SK-N-SH (cell line): ENCODE measurements around the gene PPM1L. TPM values are rescaled to one million over a fixed set of nuclear protein-coding genes. Genes with fewer than 3 reads are reported as not detected.

ENCODE experiments used
- CTCF ChIA-PET: fragments of 300-600, 350-600 bp; formaldehyde crosslinking; extraction: SDS; loops from one replicate; lab custom pipeline; 2021; lab: Yijun Ruan, JAX
- POLR2A ChIA-PET: fragments of 350-600 bp; sonication (Branson Sonifier 250); formaldehyde crosslinking; extraction: SDS; loops from one replicate; lab custom pipeline; 2020; ENCODE audit warnings: antibody characterized with exemption, inconsistent platforms; lab: Yijun Ruan, JAX
- DNase-seq: peaks from one replicate; pipeline ENCODE4 v3.0.0; 2012
- H2AFZ ChIP-seq: fragments of 200-600 bp; sonication (generic); 2 replicates; pipeline ENCODE4 v1.8.1; 2016; ENCODE audit warnings: antibody characterized with exemption, mild to moderate bottlenecking, low read depth
- H3F3A ChIP-seq: fragments of 200-600 bp; sonication (generic); replicated peaks from 2 replicates; pipeline ENCODE3; 2016; ENCODE audit warnings: antibody characterized with exemption, mild to moderate bottlenecking; ENCODE audit not compliant: insufficient read depth
- H3K27ac ChIP-seq, 2 experiments: fragments of 200-500 bp in 1 of 2; fragments of 200-600 bp in 1 of 2; sonication (Bioruptor generic) in 1 of 2; sonication (generic), shearing (Covaris generic) in 1 of 2; 2 replicates each; pipeline versions ENCODE4 v1.5.1 to v1.6.1; 2014 to 2016; ENCODE audit warnings: low read depth in 2 of 2, inconsistent platforms in 1 of 2, low read length in 1 of 2, mild to moderate bottlenecking in 1 of 2, mixed read lengths in 1 of 2
- H3K27me3 ChIP-seq: fragments of 200-600 bp; sonication (generic), shearing (Covaris generic); 2 replicates; pipeline ENCODE4 v1.6.1; 2016; ENCODE audit warnings: mixed run types; ENCODE audit not compliant: insufficient read depth
- H3K36me3 ChIP-seq, 2 experiments: fragments of 200-500 bp in 1 of 2; fragments of 200-600 bp in 1 of 2; sonication (Bioruptor generic) in 1 of 2; sonication (generic) in 1 of 2; replicated peaks in 1 of 2; 2 replicates each; pipeline versions ENCODE3 to v1.5.1; 2014 to 2016; ENCODE audit warnings: low read length in 1 of 2, mild to moderate bottlenecking in 1 of 2; ENCODE audit not compliant: insufficient read depth in 2 of 2, control insufficient read depth in 1 of 2
- H3K4me1 ChIP-seq, 2 experiments: fragments of 200-500 bp in 1 of 2; fragments of 200-600 bp in 1 of 2; sonication (Bioruptor generic) in 1 of 2; sonication (generic), shearing (Covaris generic) in 1 of 2; 2 replicates each; pipeline versions ENCODE4 v1.5.1 to v1.6.1; 2014 to 2016; ENCODE audit warnings: low read depth in 1 of 2, low read length in 1 of 2, mixed run types in 1 of 2; ENCODE audit not compliant: insufficient read depth in 2 of 2, control insufficient read depth in 1 of 2
- H3K4me2 ChIP-seq: fragments of 200-600 bp; sonication (generic), shearing (Covaris generic); 2 replicates; pipeline ENCODE4 v1.6.1; 2017; ENCODE audit warnings: mixed run types
- H3K4me3 ChIP-seq, 2 experiments: fragments of 200-500 bp in 1 of 2; fragments of 200-600 bp in 1 of 2; sonication (Bioruptor generic) in 1 of 2; sonication (generic), shearing (Covaris generic) in 1 of 2; 2 replicates each; pipeline versions ENCODE4 v1.5.1 to v1.8.1; 2014 to 2016; ENCODE audit warnings: low read depth in 2 of 2, inconsistent platforms in 1 of 2, low read length in 1 of 2, mild to moderate bottlenecking in 1 of 2, mixed read lengths in 1 of 2, moderate library complexity in 1 of 2
- H3K79me2 ChIP-seq: fragments of 200-600 bp; sonication (generic); 2 replicates; pipeline ENCODE4 v1.8.1; 2017; ENCODE audit warnings: mild to moderate bottlenecking; ENCODE audit not compliant: insufficient read depth
- H3K9ac ChIP-seq: fragments of 200-600 bp; sonication (generic); 2 replicates; pipeline ENCODE4 v1.6.1; 2017; ENCODE audit warnings: mixed run types
- H3K9me2 ChIP-seq: fragments of 200-600 bp; sonication (generic); 2 replicates; pipeline ENCODE4 v1.6.1; 2017; ENCODE audit warnings: mixed run types
- H3K9me3 ChIP-seq: fragments of 200-600 bp; sonication (generic); 2 replicates; pipeline ENCODE4 v1.6.1; 2017; ENCODE audit warnings: mixed run types, mild to moderate bottlenecking, moderate library complexity
- H4K20me1 ChIP-seq: fragments of 200-600 bp; sonication (generic); 2 replicates; pipeline ENCODE4 v1.6.1; 2017; ENCODE audit warnings: mild to moderate bottlenecking, mixed run types; ENCODE audit not compliant: insufficient read depth
- CTCF ChIP-seq: fragments of 200-600 bp; sonication (generic); IDR thresholded peaks from 2 replicates; pipeline ENCODE4 v1.6.1; 2017; ENCODE audit warnings: antibody characterized with exemption, mild to moderate bottlenecking, moderate library complexity
- EP300 ChIP-seq, 2 experiments: IDR thresholded peaks; 2 replicates each; pipeline versions ENCODE4 v1.4.0 to v1.6.1; 2012; ENCODE audit warnings: borderline replicate concordance in 1 of 2, low read depth in 1 of 2, low read length in 1 of 2
- EZH2phosphoT487 ChIP-seq: fragments of 200-600 bp; sonication (generic); IDR thresholded peaks from 2 replicates; pipeline ENCODE4 v1.6.1; 2017; ENCODE audit warnings: low read depth, mixed run types, mild to moderate bottlenecking, antibody characterized with exemption, moderate library complexity, borderline replicate concordance
- FOSL2 ChIP-seq: IDR thresholded peaks from 2 replicates; pipeline ENCODE4 v1.4.0; 2012; ENCODE audit warnings: low read depth, mild to moderate bottlenecking, moderate library complexity, borderline replicate concordance
- FOXJ3 ChIP-seq: sonication (generic); formaldehyde crosslinking; IDR thresholded peaks from 2 replicates; pipeline ENCODE4 v1.5.1; 2020; ENCODE audit warnings: mild to moderate bottlenecking, missing genetic modification reagents
- FOXM1 ChIP-seq: IDR thresholded peaks from 2 replicates; pipeline ENCODE4 v1.4.0; 2012; ENCODE audit warnings: low read depth, mild to moderate bottlenecking
- GABPA ChIP-seq: IDR thresholded peaks from 2 replicates; pipeline ENCODE4 v1.4.0; 2012; ENCODE audit warnings: low read depth, mild to moderate bottlenecking
- GATA2 ChIP-seq: sonication (generic); formaldehyde crosslinking; IDR thresholded peaks from 2 replicates; pipeline ENCODE4 v1.5.0; 2020; ENCODE audit warnings: mild to moderate bottlenecking, missing genetic modification reagents
- JUND ChIP-seq: IDR thresholded peaks from 2 replicates; pipeline ENCODE4 v1.4.0; 2012
- MXI1 ChIP-seq: IDR thresholded peaks from 2 replicates; pipeline ENCODE4 v1.6.1; 2012; ENCODE audit warnings: mild to moderate bottlenecking, low read depth, low read length, improper control_type of control experiment
- NFIC ChIP-seq: IDR thresholded peaks from 2 replicates; pipeline ENCODE4 v1.4.0; 2012; ENCODE audit warnings: borderline replicate concordance
- NRF1 ChIP-seq: IDR thresholded peaks from 2 replicates; pipeline ENCODE4 v1.6.1; 2012; ENCODE audit warnings: low read depth, mild to moderate bottlenecking, low read length
- RAD21 ChIP-seq: IDR thresholded peaks from 2 replicates; pipeline ENCODE4 v1.6.1; 2012; ENCODE audit warnings: mild to moderate bottlenecking, low read length
- RCOR1 ChIP-seq: fragments of 150-350 bp; IDR thresholded peaks from 2 replicates; pipeline ENCODE4 v1.6.1; 2017; ENCODE audit warnings: antibody characterized with exemption, low read length
- RFX5 ChIP-seq: IDR thresholded peaks from 2 replicates; pipeline ENCODE4 v1.6.1; 2012; ENCODE audit warnings: mild to moderate bottlenecking, improper control_type of control experiment, low read length
- RXRA ChIP-seq: IDR thresholded peaks from 2 replicates; pipeline ENCODE4 v1.4.0; 2012; ENCODE audit warnings: low read depth, mild to moderate bottlenecking, borderline replicate concordance
- USF2 ChIP-seq: fragments of 150-350 bp; IDR thresholded peaks from 2 replicates; pipeline ENCODE4 v1.6.1; 2017; ENCODE audit warnings: antibody characterized with exemption, low read length, low read depth, borderline replicate concordance
- YY1 ChIP-seq: IDR thresholded peaks from 2 replicates; pipeline ENCODE4 v1.4.0; 2012; ENCODE audit warnings: low read depth, mild to moderate bottlenecking
- ZBTB33 ChIP-seq: IDR thresholded peaks from 2 replicates; pipeline ENCODE4 v1.4.0; 2012; ENCODE audit warnings: low read depth, borderline replicate concordance
- polyA plus RNA-seq, 3 experiments: library from polyadenylated mRNA; depleted of rRNA; stranded (reverse); fragments of >200 nt; gene quantifications; 2 replicates each; pipeline ENCODE4 v1.2.3, GENCODE V29; 2012
- TF ChIP-seq, protein P1 (sequence below): IDR thresholded peaks from 2 replicates; pipeline ENCODE4 v1.4.0; 2012; ENCODE audit warnings: low read depth, borderline replicate concordance

PPM1L gene
- polyA plus RNA-seq, 1 of the 3 experiments (the other 2 are of a cell fraction): 0.16 TPM

- H3K9ac ChIP-seq: no peak overlapping the region
- H3K79me2 ChIP-seq: no peaks in the 10 kb centered on the region
- H3F3A ChIP-seq: no peaks in the 10 kb centered on the region
- no peak for DNase-seq
- TF ChIP-seq FOXM1 (no peak), ZBTB33 (no peak), NFIC (no peak), RAD21 (no peak), FOSL2 (no peak), GATA2 (CRISPR knock-in tag) (no peak), JUND (no peak), MXI1 (no peak), CTCF (no peak), RCOR1 (no peak), USF2 (no peak), FOXJ3 (CRISPR knock-in tag) (no peak), EZH2phosphoT487 (no peak), RXRA (no peak), EP300 (IDR thresholded peaks at IDR 0.05; ENCODE audit: borderline replicate concordance in 1 of 2, low read depth in 1 of 2, low read length in 1 of 2) (no peak), RFX5 (no peak), GABPA (no peak), NRF1 (no peak), YY1 (no peak)
- TF ChIP-seq, protein P1, sequence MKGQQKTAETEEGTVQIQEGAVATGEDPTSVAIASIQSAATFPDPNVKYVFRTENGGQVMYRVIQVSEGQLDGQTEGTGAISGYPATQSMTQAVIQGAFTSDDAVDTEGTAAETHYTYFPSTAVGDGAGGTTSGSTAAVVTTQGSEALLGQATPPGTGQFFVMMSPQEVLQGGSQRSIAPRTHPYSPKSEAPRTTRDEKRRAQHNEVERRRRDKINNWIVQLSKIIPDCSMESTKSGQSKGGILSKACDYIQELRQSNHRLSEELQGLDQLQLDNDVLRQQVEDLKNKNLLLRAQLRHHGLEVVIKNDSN: no peak
- no peak overlapping the region for H3K4me2 ChIP-seq
- H3K9me3 ChIP-seq: no peaks in the 10 kb centered on the region
- no peaks in the 10 kb centered on the region for H3K27me3 ChIP-seq
- no peak overlapping the region for H3K27ac ChIP-seq
- H3K9me2 ChIP-seq: no peaks in the 10 kb centered on the region
- H3K4me1 ChIP-seq: no peaks in the 10 kb centered on the region
- H3K36me3 ChIP-seq: no peaks in the 10 kb centered on the region
- ChIA-PET CTCF (interaction anchor here (1.1 kb wide), 1 partner anchor 13 kb away, joined by 3 read pairs; no protein-coding TSS in a partner anchor), POLR2A (no interaction called here)
- no peaks in the 10 kb centered on the region for H4K20me1 ChIP-seq
- H3K4me3 ChIP-seq: no peak overlapping the region
- H2AFZ ChIP-seq: no peak overlapping the region
Observed at GRCh38 chr3:160893207-160893606, 137.2 kb downstream of the PPM1L start.
